ENCODE results near the gene TENT4A. TPM values are rescaled to one million over a fixed set of nuclear protein-coding genes. Genes with fewer than 3 reads are reported as not detected.

The TENT4A gene
- total RNA-seq, 1 experiment from 2014 or later = 29.2 TPM

GRCh38 chr5:6736524-6737042 lies 23.4 kb downstream of the TENT4A start (continued):
- no peak for TF ChIP-seq CDX4 (CRISPR knock-in tag; IDR thresholded peaks at IDR 0.05; ENCODE audit: borderline replicate concordance)
- TF ChIP-seq SMAD4 (CRISPR knock-in tag; IDR thresholded peaks at IDR 0.05) = no peak
- no peak for TF ChIP-seq ZNF317 (CRISPR knock-in tag; IDR thresholded peaks at IDR 0.05; ENCODE audit: borderline replicate concordance, low read depth)
- TF ChIP-seq ZNF416 (CRISPR knock-in tag; IDR thresholded peaks at IDR 0.05) = no peak
- TF ChIP-seq ELF4 (CRISPR knock-in tag; IDR thresholded peaks at IDR 0.05; ENCODE audit: low read depth) = no peak
- TF ChIP-seq ATF1 (CRISPR knock-in tag; IDR thresholded peaks at IDR 0.05) = no peak

- Mint-ChIP-seq H3K27ac (no peak overlapping the region; the same call in 1 of the 2 replicates), H3K27me3 (ENCODE audit: low read depth) (no peaks in the 10 kb centered on the region), H3K4me1 (peaks cover 6% of the 10 kb centered on the region), H3K36me3 (peaks cover 32% of the 10 kb centered on the region), H3K4me3 (no peak overlapping the region), H3K9me3 (no peaks in the 10 kb centered on the region)
- ChIA-PET CTCF (no interaction called here), POLR2A (interaction anchor here (0.6 kb wide), 1 partner anchor 304 kb away, joined by 6 read pairs; no protein-coding TSS in a partner anchor)
- ATAC-seq (no peak), DNase-seq (ENCODE audit: low spot score) (no peak)
- TF ChIP-seq ZNF263 (CRISPR knock-in tag; IDR thresholded peaks at IDR 0.05; ENCODE audit: low read depth) (no peak), RORB (CRISPR knock-in tag; IDR thresholded peaks at IDR 0.05) (no peak), TCF7 (CRISPR knock-in tag; IDR thresholded peaks at IDR 0.05; ENCODE audit: low read depth) (no peak), MXD4 (CRISPR knock-in tag; IDR thresholded peaks at IDR 0.05; ENCODE audit: borderline replicate concordance) (no peak), HMGA2 (CRISPR knock-in tag; IDR thresholded peaks at IDR 0.05) (no peak), ATF1 (CRISPR knock-in tag; IDR thresholded peaks at IDR 0.05) (no peak), KAT7 (CRISPR knock-in tag; IDR thresholded peaks at IDR 0.05; ENCODE audit: borderline replicate concordance) (no peak), CREM (CRISPR knock-in tag; IDR thresholded peaks at IDR 0.05) (no peak), ZNF512 (CRISPR knock-in tag; IDR thresholded peaks at IDR 0.05; ENCODE audit: borderline replicate concordance) (no peak), ZNF532 (CRISPR knock-in tag; IDR thresholded peaks at IDR 0.05; ENCODE audit: borderline replicate concordance) (no peak), NR2C2 (CRISPR knock-in tag; IDR thresholded peaks at IDR 0.05) (no peak), ELF4 (CRISPR knock-in tag; IDR thresholded peaks at IDR 0.05; ENCODE audit: low read depth) (no peak), ZNF138 (CRISPR knock-in tag; conservative IDR thresholded peaks at IDR 0.05) (no peak), MLX (CRISPR knock-in tag; IDR thresholded peaks at IDR 0.05) (no peak), ZBTB43 (CRISPR knock-in tag; IDR thresholded peaks at IDR 0.05) (no peak), SMAD4 (CRISPR knock-in tag; IDR thresholded peaks at IDR 0.05) (no peak)
These were observed 24.1 kb downstream of the TENT4A start for GRCh38 chr5:6737043-6737941.

Data from WTC11 (cell line).